ENCODE results near the gene PRMT7.

The PRMT7 gene

GRCh38 chr16:68310774-68311511 is at the start of gene PRMT7, which contains the start of gene SLC7A6OS:
TSS of gene PRMT7 (plus strand) at chr16:68311019. CDS start at chr16:68315980, 4,961 bp downstream.
TSS of gene SLC7A6OS (minus strand) at chr16:68310946. CDS start at chr16:68310926, 20 bp downstream.
- peak; percentile 95 for DNase-seq

GRCh38 chr16:68263559-68264127 is 47.2 kb upstream of the PRMT7 start:
- DNase-seq, result no peak

- DNase-seq, result peak; percentile 84
Measured at GRCh38 chr16:68264128-68265077, 46.4 kb upstream of the PRMT7 start, which contains the start of gene SLC7A6. TSS of gene SLC7A6 (plus strand) at chr16:68264526. CDS start at chr16:68274727, 10,201 bp downstream.

GRCh38 chr16:68265078-68265920 is 45.5 kb upstream of the PRMT7 start:
- peak; percentile 56 for DNase-seq

- DNase-seq, result no peak
Measured at GRCh38 chr16:68267612-68268405, 43.0 kb upstream of the PRMT7 start.

- DNase-seq, result no peak
Measured at GRCh38 chr16:68269793-68270192, 41.0 kb upstream of the PRMT7 start.

- no peak for DNase-seq
Measured at GRCh38 chr16:68270353-68270752, 40.5 kb upstream of the PRMT7 start.

GRCh38 chr16:68272507-68273209 is 38.2 kb upstream of the PRMT7 start:
- DNase-seq, result no peak

- no peak for DNase-seq
Measured at GRCh38 chr16:68273459-68273858, 37.4 kb upstream of the PRMT7 start.

GRCh38 chr16:68273896-68274295 is 36.9 kb upstream of the PRMT7 start:
- no peak for DNase-seq

GRCh38 chr16:68274441-68274840 is 36.4 kb upstream of the PRMT7 start:
- DNase-seq, result no peak

GRCh38 chr16:68275611-68276191 is 35.1 kb upstream of the PRMT7 start:
- DNase-seq, result no peak

GRCh38 chr16:68276223-68276622 is 34.6 kb upstream of the PRMT7 start:
- DNase-seq, result no peak

GRCh38 chr16:68279726-68280558 is 30.9 kb upstream of the PRMT7 start:
- DNase-seq, result peak; percentile 27

- no peak for DNase-seq
Measured at GRCh38 chr16:68281368-68282063, 29.3 kb upstream of the PRMT7 start.

GRCh38 chr16:68282064-68282452 is 28.8 kb upstream of the PRMT7 start:
- DNase-seq, result no peak

- peak; percentile 29 for DNase-seq
Measured at GRCh38 chr16:68283346-68283745, 27.5 kb upstream of the PRMT7 start.

- no peak for DNase-seq
Measured at GRCh38 chr16:68283801-68284598, 26.8 kb upstream of the PRMT7 start.
